NCI-H187 treated with DMSO at 0.1 percent for 48 hours (cell line): Measurements from ENCODE around the gene ACTR8.

Experiments
- DNase-seq: peaks from one replicate; lab custom pipeline; 2025; lab: John Stamatoyannopoulos, UW

ACTR8 gene

DNA sequence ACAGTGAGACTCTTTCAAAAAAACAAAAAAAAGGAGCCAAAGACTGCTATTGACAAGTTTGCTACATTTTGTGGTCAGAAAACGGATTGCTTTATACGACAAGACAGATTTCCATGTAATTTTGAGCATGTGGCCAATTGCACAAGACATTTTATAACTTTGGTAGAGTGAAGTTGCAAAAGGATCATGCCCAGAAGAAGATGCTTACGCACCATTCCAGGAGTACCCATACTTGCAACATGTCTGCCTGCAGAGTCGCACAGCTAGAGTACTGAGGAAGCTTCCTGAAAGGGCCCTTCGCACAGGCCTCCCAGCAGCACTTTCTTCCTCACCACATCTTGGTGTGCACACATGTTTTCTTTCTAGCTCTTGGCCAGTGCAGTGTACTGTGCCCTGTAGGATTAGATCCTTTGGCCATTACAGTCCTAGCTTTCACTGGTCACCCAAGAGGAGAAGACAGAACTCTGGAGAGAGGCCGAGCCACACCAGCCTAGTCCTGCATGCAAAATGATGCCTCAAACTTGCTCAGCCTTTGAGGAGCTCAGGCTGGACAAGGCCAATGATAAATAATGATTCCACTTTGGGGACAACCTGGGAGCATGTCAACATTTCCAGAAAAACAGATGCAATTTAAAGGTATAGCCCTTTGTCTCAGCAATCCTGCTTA, 47.4 kb downstream of the ACTR8 start:
- no peak for DNase-seq

DNA sequence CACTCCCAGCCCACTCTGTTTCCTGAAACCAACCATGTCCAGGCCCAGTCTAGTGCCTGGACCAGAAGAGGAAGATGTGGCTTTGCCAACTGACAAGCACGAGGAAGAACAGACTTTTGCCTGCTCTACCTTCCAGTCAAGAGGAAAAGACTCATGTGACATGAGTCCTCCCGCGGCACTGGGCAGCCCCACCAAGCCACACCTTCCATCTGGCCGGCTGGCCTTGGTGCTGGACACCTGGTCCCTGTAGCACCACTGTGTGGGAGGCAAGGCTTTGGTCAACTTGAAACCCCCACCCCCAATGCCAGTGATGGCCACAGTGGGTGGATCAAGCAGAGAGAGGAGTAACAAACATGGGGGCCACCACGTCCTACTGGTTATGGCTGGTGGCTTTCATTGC, 48.3 kb downstream of the ACTR8 start:
- no peak for DNase-seq

DNA sequence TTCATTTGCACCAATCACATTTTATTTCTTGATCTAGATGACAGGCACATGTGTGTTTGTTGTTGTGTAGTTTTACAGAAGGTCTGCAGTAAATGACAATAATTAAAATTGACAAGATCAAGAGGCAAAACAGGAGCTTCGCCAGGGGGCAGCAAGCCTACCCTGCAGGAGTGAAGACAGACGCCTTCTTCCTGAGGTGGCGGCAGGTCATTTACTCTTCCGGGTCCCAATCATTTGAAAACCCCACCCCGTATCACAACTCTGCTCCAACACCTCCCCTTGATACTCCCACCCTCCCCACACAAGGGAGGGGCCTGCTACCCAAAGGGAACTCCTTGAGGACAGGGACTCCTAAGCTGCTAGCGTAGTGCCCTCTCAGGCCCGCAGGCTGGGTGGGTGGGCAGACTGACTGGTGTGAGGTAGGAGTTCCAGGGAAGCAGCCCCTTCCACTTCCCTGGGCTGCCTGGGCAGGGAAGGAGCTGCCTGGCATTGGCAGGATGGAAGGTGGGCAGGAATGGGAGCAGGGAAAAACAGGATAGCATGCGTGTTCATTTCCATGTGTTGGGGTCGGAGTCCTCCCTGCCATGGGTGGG, 48.8 kb downstream of the ACTR8 start:
- no peak for DNase-seq

DNA sequence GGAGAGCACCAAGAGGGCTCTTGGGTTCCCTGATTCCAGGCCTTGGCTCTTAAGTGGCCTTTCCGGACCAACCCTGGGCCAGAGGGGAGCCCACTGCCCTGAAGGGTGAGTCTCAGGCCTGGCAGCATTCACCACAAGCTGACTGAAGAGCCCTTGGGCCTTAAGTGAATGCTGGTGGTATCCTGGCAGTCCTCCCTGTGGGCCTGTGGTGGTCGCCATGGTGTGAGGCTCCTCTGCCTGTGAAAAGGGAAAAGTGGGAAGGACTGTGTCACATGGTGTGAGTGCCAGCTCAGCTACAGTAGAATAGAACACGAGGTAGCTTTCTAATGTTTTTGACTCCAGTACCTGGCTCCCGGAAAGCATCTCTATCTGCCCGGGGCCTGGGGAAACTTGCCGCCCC, 51.0 kb downstream of the ACTR8 start:
- no peak for DNase-seq

DNA sequence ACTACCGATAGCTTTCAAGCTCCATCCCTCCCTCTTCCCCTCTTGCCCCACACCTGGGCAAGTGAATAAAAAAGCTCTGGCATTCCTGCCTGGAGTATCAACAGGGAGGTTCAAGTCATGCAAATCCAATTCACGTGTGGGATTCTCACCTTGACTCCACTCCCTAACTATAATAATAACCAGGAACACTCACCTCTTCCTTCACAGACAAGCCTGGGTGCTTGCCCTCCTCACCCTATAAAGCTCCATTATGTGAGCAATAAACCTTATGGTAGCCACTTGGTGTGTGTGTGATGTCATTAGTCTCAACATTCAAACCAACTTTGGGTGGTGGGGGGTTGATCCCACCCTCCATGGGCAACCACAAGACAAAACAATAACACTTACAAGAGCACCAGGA, 52.3 kb downstream of the ACTR8 start:
- no peak for DNase-seq

DNA sequence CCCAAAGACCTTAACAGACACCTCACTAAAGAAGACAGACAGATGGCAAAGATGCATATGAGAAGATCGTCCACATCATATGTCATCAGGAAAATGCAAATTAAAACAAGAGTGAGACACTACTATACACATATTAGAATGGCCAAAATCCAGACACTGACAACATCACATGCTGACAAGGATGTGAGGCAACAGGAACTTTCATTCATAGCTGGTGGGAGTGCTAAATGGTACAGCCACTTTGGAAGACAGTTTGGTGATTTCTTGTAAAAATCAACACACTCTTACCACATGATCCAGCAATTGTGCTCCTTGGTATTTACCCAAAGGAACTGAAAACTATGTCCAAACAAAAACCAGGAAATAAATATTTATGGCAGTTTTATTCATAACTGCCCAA, 53.4 kb downstream of the ACTR8 start:
- DNase-seq = no peak

DNA sequence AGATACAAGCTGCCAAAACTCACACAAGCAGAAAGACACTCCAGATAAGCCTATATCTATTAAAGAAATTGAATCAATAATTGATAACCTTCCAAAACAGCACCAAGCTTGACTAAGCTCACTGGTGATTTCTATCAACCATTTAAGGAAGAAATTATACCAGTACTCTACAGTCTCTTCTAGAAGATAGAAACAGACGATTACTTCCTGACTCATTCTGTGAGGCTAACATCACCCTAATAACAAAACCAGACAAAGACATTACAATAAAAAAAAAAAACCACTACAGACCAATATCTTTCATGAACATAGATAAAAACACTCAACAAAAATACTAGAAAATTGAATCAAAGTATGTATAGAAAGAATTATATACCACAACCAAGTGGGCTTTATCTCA, 55.9 kb downstream of the ACTR8 start:
- DNase-seq = no peak

DNA sequence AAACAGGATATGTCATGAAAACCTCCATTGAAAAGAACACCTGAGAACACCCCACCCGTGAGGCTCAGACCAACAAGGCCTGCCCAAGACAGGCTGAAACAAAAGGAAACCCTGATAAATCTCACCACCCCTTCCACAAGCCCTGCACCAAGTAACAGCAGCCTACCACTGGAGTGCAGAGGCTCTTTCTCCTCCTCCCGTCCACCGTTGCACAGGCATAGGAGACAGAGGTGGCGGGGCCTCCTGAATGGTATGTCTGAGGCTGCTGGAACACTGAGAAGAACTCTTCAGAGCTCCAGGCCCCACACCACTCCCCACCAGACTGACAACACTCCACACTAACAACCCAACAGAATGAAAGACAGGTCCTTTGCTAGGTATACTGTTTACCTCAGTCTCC, 57.2 kb downstream of the ACTR8 start:
- no peak for DNase-seq

DNA sequence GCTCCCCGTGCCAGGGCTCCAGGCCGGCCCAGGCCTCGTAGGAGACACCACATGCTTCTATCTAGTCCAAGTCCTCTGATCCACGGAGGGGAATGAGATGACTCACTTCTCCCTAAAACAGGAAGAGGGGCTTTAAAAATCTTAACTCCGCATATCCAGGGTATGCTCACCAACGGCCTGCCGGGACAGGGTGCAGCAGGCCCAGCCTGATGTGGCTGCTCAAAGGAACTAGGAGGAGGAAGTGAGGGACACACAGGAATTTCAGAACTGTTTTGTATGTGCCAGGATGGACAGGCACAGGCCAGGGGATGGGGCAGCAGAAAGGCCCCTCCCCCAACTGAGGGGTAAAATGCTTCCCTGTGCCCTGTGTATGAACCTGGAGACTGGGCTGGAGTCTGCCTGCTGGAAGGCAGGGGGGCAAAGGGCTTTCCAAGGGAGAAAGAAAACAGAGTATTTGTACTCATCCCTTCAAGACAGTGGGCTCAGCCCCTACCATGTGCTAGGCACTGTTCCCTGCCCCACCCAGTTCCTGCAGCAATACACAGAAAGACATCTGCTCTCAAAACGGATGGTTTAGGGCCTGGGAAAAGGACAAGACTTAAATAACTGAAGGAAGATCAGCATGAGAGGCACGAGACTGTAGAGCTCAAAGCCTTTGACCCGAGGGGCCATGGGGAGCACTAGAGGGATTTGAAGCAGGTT, 57.8 kb downstream of the ACTR8 start:
- DNase-seq = no peak

DNA sequence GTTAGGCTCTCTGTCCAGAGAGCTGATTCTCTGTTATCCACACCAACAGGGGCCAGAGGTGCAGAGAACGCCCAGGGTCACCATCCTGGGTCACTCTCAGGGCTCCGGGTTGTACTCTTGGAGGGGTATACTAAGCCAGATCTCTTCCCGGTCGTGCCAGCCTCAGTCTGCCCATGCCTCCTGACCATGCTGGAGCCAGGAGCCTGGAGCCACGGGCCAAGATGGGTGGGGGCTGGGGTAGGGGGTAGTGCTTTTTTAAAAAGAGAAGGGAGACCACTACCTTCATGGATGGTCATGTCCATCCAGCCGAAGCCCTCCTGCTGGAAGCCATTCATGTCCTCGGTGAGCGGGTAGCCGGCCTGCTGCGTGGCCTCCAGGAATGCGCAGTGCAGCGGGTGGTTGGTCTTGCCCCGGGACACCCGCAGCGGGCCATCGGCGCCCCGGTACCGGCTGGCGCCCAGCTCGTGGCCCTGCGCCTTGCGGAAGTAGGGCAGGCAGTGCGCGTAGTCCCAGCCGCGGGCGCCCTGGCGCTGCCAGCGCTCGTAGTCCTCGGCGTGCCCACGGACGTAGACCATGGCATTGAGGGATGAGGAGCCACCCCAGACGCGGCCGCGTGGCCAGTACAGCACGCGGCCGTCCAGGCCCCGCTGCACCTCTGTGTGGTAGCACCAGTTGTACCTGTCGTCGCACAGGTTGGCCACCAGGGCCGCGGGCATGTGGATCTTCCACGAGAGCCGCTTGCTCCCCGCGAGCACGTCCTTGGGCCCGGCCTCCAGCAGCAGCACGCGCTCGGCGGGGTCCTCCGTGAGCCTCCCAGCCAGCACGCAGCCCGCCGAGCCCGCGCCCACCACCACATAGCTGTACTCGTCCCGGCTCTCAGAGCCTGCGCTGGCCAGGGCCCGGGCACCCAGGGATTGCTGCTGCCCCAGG, 58.7 kb downstream of the ACTR8 start:
- no peak for DNase-seq

DNA sequence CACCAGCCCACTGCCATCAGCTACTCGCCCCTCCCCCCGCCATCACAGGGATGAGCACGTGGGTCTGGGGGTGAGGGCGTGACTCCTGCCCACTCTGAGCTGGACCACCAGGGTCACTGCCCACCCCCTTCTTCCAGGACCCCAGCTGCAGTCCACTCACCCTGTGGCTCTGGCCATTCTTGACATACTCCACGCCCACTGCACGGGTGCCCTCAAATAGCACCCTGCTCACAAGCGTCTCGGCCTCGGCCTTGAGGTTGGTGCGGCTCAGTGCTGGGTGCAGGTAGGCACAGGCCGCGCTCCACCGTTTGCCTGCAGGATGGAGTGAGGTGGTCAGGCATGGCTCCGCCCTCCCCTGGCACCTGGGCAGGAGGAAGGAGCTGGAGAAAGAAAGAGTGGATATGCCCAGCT, 59.6 kb downstream of the ACTR8 start:
- no peak for DNase-seq

DNA sequence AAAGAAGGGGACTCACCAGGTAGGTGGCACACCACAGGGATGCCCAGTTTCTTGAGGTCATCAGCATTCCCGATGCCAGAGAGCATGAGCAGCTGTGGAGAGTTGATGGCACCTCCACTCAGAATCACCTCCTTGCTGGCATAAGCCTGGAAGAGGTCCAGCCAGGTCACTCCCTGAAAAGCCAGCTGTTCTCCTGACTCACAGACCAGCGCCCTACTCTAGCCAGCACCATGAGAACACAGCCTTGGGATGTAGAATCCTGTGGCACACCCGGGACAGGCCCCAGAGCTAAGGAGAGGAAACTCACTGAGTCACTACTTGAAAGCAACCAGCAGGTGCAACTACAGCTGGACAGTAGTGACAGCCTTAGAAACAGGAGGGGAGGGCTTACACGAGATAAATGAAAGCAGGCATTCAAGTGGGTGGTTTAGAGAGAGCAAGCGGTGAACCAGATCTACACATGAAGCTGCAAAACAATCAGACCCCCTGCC, 60.3 kb downstream of the ACTR8 start:
- no peak for DNase-seq

DNA sequence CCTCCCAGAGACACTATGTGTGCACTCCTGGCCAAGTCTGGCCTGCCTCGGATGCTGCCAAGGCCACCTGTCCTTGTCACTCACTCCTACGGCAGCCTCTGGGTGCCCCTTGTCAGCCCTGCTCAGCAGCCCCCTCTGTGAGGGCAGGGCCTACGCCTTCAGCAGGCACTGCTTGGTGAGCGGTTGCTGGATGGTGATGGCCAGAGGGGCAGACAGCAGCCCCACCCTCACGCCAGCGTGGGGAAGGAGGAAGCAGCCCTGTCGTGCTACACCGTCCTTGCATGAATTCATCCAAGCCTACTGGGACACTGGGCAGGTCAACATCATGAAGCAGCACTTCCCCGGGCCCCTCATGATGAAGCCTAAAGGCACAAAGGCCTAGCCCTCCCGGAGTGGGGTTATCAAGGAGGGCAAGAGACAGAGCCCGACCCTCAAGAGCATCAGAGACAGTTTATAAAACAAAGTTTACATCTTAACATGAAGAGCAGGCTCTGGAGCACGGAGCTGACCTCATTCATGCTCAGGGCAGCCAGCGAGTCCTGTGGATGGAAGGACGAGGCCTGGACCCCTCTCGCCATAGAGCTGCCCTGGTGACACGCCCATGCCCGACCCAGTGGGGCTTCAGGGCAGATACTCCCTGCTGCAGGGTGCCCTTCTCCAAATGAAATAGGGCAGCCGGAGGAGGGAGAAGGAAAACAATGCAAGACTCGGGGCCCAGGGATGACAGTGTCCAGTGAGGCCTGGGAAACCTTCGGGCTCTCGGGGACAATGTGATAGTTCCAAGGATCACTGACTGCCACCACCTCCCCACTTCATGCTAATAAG, 61.0 kb downstream of the ACTR8 start:
- no peak for DNase-seq

DNA sequence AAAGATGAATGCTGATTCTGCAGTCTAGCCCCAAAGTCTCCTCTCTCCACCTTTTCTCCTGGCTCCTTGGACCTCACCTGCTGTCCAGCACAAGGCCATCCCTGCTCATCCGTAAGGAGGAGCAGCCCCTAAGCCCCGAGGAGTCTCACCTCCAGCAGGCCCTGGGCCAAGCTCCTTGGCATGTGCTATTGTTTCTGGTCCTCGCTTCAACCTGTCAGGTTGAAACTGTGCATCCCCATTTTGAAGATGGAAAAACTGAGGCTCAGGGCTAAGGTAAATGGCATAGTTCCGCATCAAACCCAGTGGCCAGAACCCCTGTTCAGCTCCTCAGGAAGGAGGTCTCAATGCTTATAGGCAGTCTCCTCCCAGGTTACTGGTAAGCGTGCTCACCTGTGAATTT, 61.9 kb downstream of the ACTR8 start:
- DNase-seq = no peak

DNA sequence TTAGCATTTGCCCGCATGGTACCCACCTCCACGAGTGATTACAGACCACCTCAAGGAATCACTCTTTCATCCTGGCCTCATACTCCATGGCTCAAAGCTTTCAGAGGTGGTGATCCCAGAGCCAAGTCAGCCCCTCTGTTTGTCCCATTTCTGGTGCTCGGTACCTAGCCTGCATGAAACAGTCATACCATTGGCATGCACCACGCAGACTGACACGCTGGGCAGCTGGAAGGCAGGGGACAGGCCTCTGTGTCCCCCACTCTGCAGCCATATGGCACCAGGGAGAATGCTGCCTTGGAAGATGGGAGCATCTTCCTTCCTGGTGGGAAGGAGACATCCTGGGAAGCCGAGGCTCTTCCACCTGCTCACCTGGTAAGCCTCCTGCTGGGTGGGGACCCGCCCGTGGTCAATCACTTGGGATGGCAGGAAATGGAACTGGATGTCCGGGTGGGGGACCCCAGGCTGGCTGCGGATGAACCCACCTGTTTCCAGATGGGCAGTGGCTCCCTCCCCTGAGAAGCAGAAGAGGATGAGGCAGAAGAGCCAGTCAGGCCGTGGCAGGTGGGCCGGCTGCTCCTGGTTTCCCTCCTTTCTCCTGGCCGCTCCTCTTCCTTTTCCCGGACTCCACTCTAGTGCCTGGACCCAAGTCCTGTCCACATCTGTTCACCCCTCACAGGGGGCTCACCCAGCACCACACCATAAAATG, 62.6 kb downstream of the ACTR8 start:
- no peak for DNase-seq

DNA sequence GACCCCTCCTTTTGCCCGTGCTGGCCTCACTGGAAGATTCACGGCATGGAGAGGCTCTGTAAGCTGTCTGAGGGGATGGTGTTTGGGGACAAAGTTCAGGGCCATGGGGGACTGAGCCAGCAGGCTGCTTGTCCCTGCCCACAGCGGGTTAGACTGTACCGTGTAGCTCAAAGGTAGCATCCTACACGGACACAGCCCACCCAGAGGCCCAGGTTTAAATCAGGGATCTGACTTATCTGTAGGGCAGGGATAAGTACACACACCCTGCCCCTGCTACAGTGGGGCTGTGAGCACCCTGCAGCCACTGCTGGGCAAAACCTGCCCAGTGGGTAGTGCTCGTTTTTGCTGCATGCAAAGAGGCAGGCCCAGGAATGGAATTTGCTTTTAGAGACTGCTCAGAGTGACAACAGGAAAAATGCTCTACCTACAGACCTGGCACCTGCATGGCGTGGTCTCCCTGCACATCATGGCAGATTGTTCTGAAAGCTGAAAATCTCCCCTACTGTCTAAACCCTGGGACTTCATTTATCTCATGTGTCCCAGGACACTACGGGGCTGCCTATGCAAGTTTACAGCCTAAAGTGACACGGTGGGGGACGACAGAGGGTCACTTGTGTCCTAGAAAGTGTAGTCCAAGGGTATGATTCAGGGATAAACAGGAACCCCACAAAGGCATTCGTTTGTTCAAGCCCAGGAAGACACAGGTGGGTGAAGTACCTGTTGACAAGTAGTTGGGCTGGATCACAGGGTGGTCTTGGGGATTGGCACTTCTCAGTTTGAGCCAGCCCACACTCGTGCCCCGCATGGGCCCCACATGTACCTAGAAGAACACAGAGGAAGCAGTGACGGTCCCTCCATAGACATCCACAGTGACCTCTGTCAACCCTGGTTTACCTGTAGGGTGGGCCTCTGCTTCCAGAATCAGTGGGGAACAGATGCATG, 63.5 kb downstream of the ACTR8 start:
- DNase-seq = no peak

DNA sequence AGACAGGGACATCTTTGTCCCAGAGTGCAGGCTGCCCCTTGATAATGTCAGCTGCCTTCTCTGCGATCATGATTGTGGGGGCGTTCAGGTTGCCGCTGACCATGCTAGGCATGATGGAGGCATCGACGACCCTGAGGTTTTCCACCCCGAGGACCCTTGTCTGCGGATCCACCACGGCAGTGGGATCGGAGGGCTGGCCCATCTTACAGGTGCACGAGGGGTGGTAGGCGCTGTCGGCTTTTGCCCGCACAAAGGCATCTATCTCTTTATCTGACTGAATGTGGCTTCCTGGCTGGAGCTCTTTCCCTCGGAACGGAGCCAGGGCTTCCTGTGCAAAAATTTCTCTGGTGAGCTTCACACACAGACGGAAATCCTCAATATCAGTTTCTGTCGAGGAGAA, 64.1 kb downstream of the ACTR8 start:
- DNase-seq = no peak

DNA sequence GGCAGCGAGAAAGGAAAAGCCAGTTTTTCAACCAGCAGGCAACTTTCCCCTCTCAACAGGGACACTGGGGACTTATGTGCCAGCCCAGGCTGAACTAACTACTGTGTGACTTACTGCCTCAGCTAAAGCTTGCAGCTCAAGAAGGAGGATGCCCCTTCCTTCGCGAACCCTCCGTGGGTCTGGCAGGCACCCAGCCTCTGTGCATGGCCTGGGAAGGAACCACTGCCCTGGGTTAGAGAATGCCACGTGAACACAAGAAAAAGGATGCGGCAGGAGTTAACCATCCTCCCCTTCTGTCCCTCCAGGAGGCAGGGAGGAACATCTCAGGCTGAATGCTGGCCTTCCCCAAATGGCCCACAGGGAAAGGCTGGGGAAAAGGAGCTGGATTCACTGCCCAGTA, 64.7 kb downstream of the ACTR8 start:
- no peak for DNase-seq
